ENCODE measurements around the gene HIGD1C.

DNA sequence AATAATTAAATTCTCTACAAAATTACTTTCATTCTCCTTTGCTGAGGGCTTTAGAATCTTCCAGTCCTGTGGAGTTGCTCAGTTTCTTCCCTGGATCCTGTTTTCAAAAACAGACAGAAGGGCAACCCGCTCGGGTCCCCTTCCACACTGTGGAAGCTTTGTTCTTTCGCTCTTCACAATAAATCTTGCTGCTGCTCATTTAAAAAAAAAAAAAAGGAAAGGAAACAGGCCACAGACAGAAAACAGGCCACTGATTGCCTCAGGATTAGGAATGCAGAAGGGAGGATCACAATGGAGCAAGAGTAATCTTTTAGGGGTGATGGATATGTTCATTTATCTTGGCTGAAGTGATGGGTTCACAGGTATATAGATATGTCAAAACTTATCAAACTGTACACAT, 29.5 kb upstream of the HIGD1C start:
- TF ChIP-seq, protein P1, sequence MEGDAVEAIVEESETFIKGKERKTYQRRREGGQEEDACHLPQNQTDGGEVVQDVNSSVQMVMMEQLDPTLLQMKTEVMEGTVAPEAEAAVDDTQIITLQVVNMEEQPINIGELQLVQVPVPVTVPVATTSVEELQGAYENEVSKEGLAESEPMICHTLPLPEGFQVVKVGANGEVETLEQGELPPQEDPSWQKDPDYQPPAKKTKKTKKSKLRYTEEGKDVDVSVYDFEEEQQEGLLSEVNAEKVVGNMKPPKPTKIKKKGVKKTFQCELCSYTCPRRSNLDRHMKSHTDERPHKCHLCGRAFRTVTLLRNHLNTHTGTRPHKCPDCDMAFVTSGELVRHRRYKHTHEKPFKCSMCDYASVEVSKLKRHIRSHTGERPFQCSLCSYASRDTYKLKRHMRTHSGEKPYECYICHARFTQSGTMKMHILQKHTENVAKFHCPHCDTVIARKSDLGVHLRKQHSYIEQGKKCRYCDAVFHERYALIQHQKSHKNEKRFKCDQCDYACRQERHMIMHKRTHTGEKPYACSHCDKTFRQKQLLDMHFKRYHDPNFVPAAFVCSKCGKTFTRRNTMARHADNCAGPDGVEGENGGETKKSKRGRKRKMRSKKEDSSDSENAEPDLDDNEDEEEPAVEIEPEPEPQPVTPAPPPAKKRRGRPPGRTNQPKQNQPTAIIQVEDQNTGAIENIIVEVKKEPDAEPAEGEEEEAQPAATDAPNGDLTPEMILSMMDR (IDR thresholded peaks at IDR 0.05), result no peak
- TF ChIP-seq ZFX (IDR thresholded peaks at IDR 0.05; ENCODE audit: borderline replicate concordance), result no peak
